ENCODE measurements around the gene TRIM65.
A peak's percentile ranks its signal among the peaks of the same experiment; 100 is the strongest.

Gene TRIM65

GRCh38 chr17:75940727-75941441 is 44.1 kb upstream of the TRIM65 start, which contains the start of gene FBF1:
Gene FBF1 (minus strand): TSS chr17:75941042. CDS start chr17:75938149, 2,893 bp downstream.
- H2AK5ac ChIP-seq (ENCODE audit: low read length), result no peak within 1 kb of the TSS
- H3K79me2 ChIP-seq (ENCODE audit: control insufficient read depth, insufficient read depth, low read length), result no peaks in the 10 kb centered on the region
- peak within 1 kb of the TSS; percentile 93 for H4K8ac ChIP-seq (ENCODE audit: low read depth, low read length)
- no peaks in the 10 kb centered on the region for H3K27me3 ChIP-seq (ENCODE audit: insufficient read depth, low read length, poor library complexity)
- H3K4me2 ChIP-seq (ENCODE audit: low read length), result peak within 1 kb of the TSS; percentile 84
- DNase-seq, result peak; percentile 98
- peaks cover 5% of the 10 kb centered on the region for H3K4me1 ChIP-seq (ENCODE audit: control insufficient read depth, low read depth, low read length)
- peaks cover 1% of the 10 kb centered on the region for H3K36me3 ChIP-seq (ENCODE audit: control insufficient read depth, insufficient read depth, low read length)
- no peak within 1 kb of the TSS for H4K5ac ChIP-seq (ENCODE audit: low read length)
- peak within 1 kb of the TSS; percentile 76 for H3K4ac ChIP-seq (ENCODE audit: low read depth, low read length)
- peak within 1 kb of the TSS; percentile 93 for H3K56ac ChIP-seq (ENCODE audit: low read length)
- H3K79me1 ChIP-seq (ENCODE audit: low read length), result no peaks in the 10 kb centered on the region
- no peak within 1 kb of the TSS for H2BK120ac ChIP-seq (ENCODE audit: low read depth, low read length)
- no peak within 1 kb of the TSS for H3K23ac ChIP-seq (ENCODE audit: low read length)
- no peak within 1 kb of the TSS for H2BK15ac ChIP-seq (replicated peaks; ENCODE audit: low read depth)
- WGBS (ENCODE audit: extremely low coverage, insufficient coverage, low lambda C conversion rate), result no CpG with 5 or more reads among the region's 63 CpGs
- H3K9ac ChIP-seq (ENCODE audit: low read length), result peak within 1 kb of the TSS; percentile 94
- H2BK5ac ChIP-seq (ENCODE audit: low read length), result peak within 1 kb of the TSS; percentile 22
- H3K18ac ChIP-seq (ENCODE audit: low read length), result peak within 1 kb of the TSS; percentile 75
- peak within 1 kb of the TSS; percentile 63 for H3K27ac ChIP-seq (ENCODE audit: low read depth, low read length)
- H3K4me3 ChIP-seq (ENCODE audit: low read length), result peak within 1 kb of the TSS; percentile 65

DNA sequence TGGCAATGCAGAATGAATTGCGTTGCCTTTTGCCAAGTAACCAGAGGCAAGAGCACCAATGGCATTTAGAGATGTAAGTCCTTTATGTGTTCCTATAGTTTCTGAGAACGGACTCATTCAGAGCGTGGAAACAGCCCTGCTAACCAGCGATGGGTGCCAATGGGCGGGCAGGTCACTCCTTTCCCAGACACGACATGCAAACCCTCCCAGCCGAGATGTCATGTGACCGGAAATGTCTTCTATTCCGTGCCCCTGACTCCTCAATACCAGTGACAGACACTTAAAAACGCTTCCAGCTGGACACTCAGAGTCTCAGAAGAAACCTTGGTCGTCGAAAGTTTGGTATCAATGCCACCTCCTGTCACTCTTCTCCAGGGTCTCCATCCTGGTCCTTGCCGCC is 40.9 kb upstream of the TRIM65 start:
- no peak for DNase-seq
- no peak overlapping the region for H4K8ac ChIP-seq (ENCODE audit: low read depth, low read length)
- no peak overlapping the region for H2AK5ac ChIP-seq (ENCODE audit: low read length)
- no peak overlapping the region for H2BK5ac ChIP-seq (ENCODE audit: low read length)
- no peak overlapping the region for H3K9ac ChIP-seq (ENCODE audit: low read length)
- WGBS (ENCODE audit: extremely low coverage, insufficient coverage, low lambda C conversion rate), result no CpG with 5 or more reads among the region's 13 CpGs
- no peak overlapping the region for H3K23ac ChIP-seq (ENCODE audit: low read length)
- H3K27me3 ChIP-seq (ENCODE audit: insufficient read depth, low read length, poor library complexity), result no peaks in the 10 kb centered on the region
- no peak overlapping the region for H3K4me2 ChIP-seq (ENCODE audit: low read length)
- H3K18ac ChIP-seq (ENCODE audit: low read length), result no peak overlapping the region
- no peaks in the 10 kb centered on the region for H3K36me3 ChIP-seq (ENCODE audit: control insufficient read depth, insufficient read depth, low read length)
- H3K4me3 ChIP-seq (ENCODE audit: low read length), result no peak overlapping the region
- H3K4me1 ChIP-seq (ENCODE audit: control insufficient read depth, low read depth, low read length), result peaks cover 5% of the 10 kb centered on the region
- no peak overlapping the region for H3K27ac ChIP-seq (ENCODE audit: low read depth, low read length)
- no peak overlapping the region for H3K4ac ChIP-seq (ENCODE audit: low read depth, low read length)
- no peak overlapping the region for H4K5ac ChIP-seq (ENCODE audit: low read length)
- no peak overlapping the region for H2BK120ac ChIP-seq (ENCODE audit: low read depth, low read length)
- no peaks in the 10 kb centered on the region for H3K79me2 ChIP-seq (ENCODE audit: control insufficient read depth, insufficient read depth, low read length)
- no peaks in the 10 kb centered on the region for H3K79me1 ChIP-seq (ENCODE audit: low read length)
- H3K56ac ChIP-seq (ENCODE audit: low read length), result no peak overlapping the region
- no peak overlapping the region for H2BK15ac ChIP-seq (replicated peaks; ENCODE audit: low read depth)

- H3K4ac ChIP-seq (ENCODE audit: low read depth, low read length), result no peak overlapping the region
- no peaks in the 10 kb centered on the region for H3K36me3 ChIP-seq (ENCODE audit: control insufficient read depth, insufficient read depth, low read length)
- H4K8ac ChIP-seq (ENCODE audit: low read depth, low read length), result no peak overlapping the region
- H4K5ac ChIP-seq (ENCODE audit: low read length), result no peak overlapping the region
- no peak overlapping the region for H3K18ac ChIP-seq (ENCODE audit: low read length)
- no peak overlapping the region for H3K56ac ChIP-seq (ENCODE audit: low read length)
- no peaks in the 10 kb centered on the region for H3K27me3 ChIP-seq (ENCODE audit: insufficient read depth, low read length, poor library complexity)
- H3K23ac ChIP-seq (ENCODE audit: low read length), result no peak overlapping the region
- WGBS (ENCODE audit: extremely low coverage, insufficient coverage, low lambda C conversion rate), result no CpG with 5 or more reads among the region's 4 CpGs
- no peaks in the 10 kb centered on the region for H3K79me1 ChIP-seq (ENCODE audit: low read length)
- no peak for DNase-seq
- H2BK15ac ChIP-seq (replicated peaks; ENCODE audit: low read depth), result no peak overlapping the region
- no peak overlapping the region for H2AK5ac ChIP-seq (ENCODE audit: low read length)
- no peak overlapping the region for H2BK5ac ChIP-seq (ENCODE audit: low read length)
- no peak overlapping the region for H3K27ac ChIP-seq (ENCODE audit: low read depth, low read length)
- no peak overlapping the region for H3K9ac ChIP-seq (ENCODE audit: low read length)
- H3K79me2 ChIP-seq (ENCODE audit: control insufficient read depth, insufficient read depth, low read length), result no peaks in the 10 kb centered on the region
- no peaks in the 10 kb centered on the region for H3K4me1 ChIP-seq (ENCODE audit: control insufficient read depth, low read depth, low read length)
- H3K4me2 ChIP-seq (ENCODE audit: low read length), result no peak overlapping the region
- no peak overlapping the region for H3K4me3 ChIP-seq (ENCODE audit: low read length)
- no peak overlapping the region for H2BK120ac ChIP-seq (ENCODE audit: low read depth, low read length)
These were observed 37.1 kb upstream of the TRIM65 start for GRCh38 chr17:75933808-75934207.

GRCh38 chr17:75932852-75933251 is 36.1 kb upstream of the TRIM65 start:
- WGBS (ENCODE audit: extremely low coverage, insufficient coverage, low lambda C conversion rate), result no CpG with 5 or more reads among the region's 5 CpGs

GRCh38 chr17:75931062-75931461 is 34.3 kb upstream of the TRIM65 start:
- Histone ChIP-seq H3K56ac (ENCODE audit: low read length) (no peak overlapping the region), H3K9ac (ENCODE audit: low read length) (no peak overlapping the region), H3K4me2 (ENCODE audit: low read length) (no peak overlapping the region), H3K18ac (ENCODE audit: low read length) (no peak overlapping the region), H3K79me1 (ENCODE audit: low read length) (no peaks in the 10 kb centered on the region), H3K4me1 (ENCODE audit: control insufficient read depth, low read depth, low read length) (no peaks in the 10 kb centered on the region), H2BK15ac (replicated peaks; ENCODE audit: low read depth) (no peak overlapping the region), H3K36me3 (ENCODE audit: control insufficient read depth, insufficient read depth, low read length) (no peaks in the 10 kb centered on the region), H2AK5ac (ENCODE audit: low read length) (no peak overlapping the region), H3K4ac (ENCODE audit: low read depth, low read length) (no peak overlapping the region), H3K27me3 (ENCODE audit: insufficient read depth, low read length, poor library complexity) (no peaks in the 10 kb centered on the region), H3K4me3 (ENCODE audit: low read length) (no peak overlapping the region), H2BK120ac (ENCODE audit: low read depth, low read length) (no peak overlapping the region), H3K27ac (ENCODE audit: low read depth, low read length) (no peak overlapping the region), H3K23ac (ENCODE audit: low read length) (no peak overlapping the region), H3K79me2 (ENCODE audit: control insufficient read depth, insufficient read depth, low read length) (no peaks in the 10 kb centered on the region), H4K5ac (ENCODE audit: low read length) (no peak overlapping the region), H4K8ac (ENCODE audit: low read depth, low read length) (no peak overlapping the region), H2BK5ac (ENCODE audit: low read length) (no peak overlapping the region)
- WGBS (ENCODE audit: extremely low coverage, insufficient coverage, low lambda C conversion rate), result no CpG with 5 or more reads among the region's 4 CpGs
- peak; percentile 36 for DNase-seq

More at GRCh38 chr17:75932852-75933251, 36.1 kb upstream of the TRIM65 start:
- Histone ChIP-seq H3K36me3 (ENCODE audit: control insufficient read depth, insufficient read depth, low read length) (no peaks in the 10 kb centered on the region), H3K79me1 (ENCODE audit: low read length) (no peaks in the 10 kb centered on the region), H2AK5ac (ENCODE audit: low read length) (no peak overlapping the region), H3K4me1 (ENCODE audit: control insufficient read depth, low read depth, low read length) (no peaks in the 10 kb centered on the region), H3K23ac (ENCODE audit: low read length) (no peak overlapping the region), H3K56ac (ENCODE audit: low read length) (no peak overlapping the region), H3K4me3 (ENCODE audit: low read length) (no peak overlapping the region), H2BK5ac (ENCODE audit: low read length) (no peak overlapping the region), H3K79me2 (ENCODE audit: control insufficient read depth, insufficient read depth, low read length) (no peaks in the 10 kb centered on the region), H3K27ac (ENCODE audit: low read depth, low read length) (no peak overlapping the region), H2BK15ac (replicated peaks; ENCODE audit: low read depth) (no peak overlapping the region), H3K4me2 (ENCODE audit: low read length) (no peak overlapping the region), H4K5ac (ENCODE audit: low read length) (no peak overlapping the region), H3K27me3 (ENCODE audit: insufficient read depth, low read length, poor library complexity) (no peaks in the 10 kb centered on the region), H3K18ac (ENCODE audit: low read length) (no peak overlapping the region), H3K9ac (ENCODE audit: low read length) (no peak overlapping the region), H4K8ac (ENCODE audit: low read depth, low read length) (no peak overlapping the region), H3K4ac (ENCODE audit: low read depth, low read length) (no peak overlapping the region), H2BK120ac (ENCODE audit: low read depth, low read length) (no peak overlapping the region)
- DNase-seq, result no peak
